ENCODE results near the gene PIPOX.

PIPOX gene

GRCh38 chr17:29038085-29038795 lies 4.7 kb upstream of the PIPOX start:
- no peak for DNase-seq (ENCODE audit: low read depth)
- no peak for TF ChIP-seq CTCF (conservative IDR thresholded peaks at IDR 0.05; ENCODE audit: control insufficient read depth, insufficient read depth, low read depth, low read length)
- H3K4me3 ChIP-seq (ENCODE audit: control insufficient read depth, low read depth, low read length), result no peak overlapping the region

DNA sequence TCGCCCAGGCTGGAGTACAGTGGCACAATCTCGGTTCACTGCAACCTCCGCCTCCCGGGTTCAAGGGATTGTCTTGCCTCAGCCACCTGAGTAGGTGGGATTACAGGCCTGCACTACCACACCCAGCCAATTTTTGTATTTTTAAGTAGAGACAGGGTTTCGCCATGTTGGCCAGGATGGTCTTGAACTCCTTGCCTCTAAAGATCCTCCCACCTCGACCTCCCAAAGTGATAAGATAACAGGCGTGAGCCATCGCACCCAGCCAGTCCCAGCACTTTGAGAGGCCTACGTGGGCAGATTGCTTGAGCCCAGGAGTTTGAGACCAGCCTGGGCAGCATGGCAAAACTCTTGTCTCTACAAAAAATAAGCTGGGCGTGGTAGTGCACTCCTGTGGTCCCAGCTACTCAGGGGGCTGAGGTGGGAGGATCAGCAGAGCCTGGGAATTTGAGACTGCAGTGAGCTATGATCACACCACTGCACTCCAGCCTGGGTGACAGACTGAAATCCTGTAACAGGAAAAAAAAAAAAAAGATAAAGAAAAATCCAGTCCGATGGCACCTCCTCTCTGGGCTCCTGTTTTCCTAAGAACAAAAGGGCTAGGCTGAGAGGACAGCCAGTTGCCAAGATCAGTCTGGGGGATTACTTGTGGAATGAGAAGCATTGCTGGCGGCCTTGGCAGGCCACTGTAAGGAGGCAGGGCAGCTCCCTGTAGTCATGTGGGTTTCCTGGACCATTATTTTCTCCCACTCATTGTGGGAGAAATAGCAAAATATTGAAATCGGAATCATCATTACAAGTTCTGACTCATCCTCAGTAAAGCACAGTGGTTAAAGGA lies 3.0 kb upstream of the PIPOX start:
- peak; percentile 85 for DNase-seq (ENCODE audit: low read depth)
- no peak overlapping the region for H3K4me3 ChIP-seq (ENCODE audit: control insufficient read depth, low read depth, low read length)
- no peak for TF ChIP-seq CTCF (conservative IDR thresholded peaks at IDR 0.05; ENCODE audit: control insufficient read depth, insufficient read depth, low read depth, low read length)

DNA sequence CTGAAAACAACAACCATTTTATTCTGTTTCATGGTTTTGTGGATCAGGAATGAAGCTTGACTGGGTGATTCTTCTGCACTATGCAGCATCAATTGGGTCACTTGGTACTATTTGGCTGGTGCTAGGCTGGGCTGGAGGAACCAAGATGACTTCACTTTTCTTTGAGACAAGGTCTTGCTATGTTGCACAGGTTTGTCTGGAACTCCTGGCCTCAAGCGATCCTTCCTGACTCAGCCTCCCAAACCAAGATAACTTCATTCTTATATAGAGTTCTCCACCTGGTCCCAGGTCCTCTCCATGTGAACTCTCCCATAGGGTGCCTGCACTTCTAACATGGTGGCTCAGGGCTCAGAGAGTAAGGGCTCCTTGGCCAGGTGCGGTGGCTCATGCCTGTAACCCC lies 1.9 kb upstream of the PIPOX start:
- no peak for TF ChIP-seq CTCF (conservative IDR thresholded peaks at IDR 0.05; ENCODE audit: control insufficient read depth, insufficient read depth, low read depth, low read length)
- no peak for DNase-seq (ENCODE audit: low read depth)
- no peak overlapping the region for H3K4me3 ChIP-seq (ENCODE audit: control insufficient read depth, low read depth, low read length)

DNA sequence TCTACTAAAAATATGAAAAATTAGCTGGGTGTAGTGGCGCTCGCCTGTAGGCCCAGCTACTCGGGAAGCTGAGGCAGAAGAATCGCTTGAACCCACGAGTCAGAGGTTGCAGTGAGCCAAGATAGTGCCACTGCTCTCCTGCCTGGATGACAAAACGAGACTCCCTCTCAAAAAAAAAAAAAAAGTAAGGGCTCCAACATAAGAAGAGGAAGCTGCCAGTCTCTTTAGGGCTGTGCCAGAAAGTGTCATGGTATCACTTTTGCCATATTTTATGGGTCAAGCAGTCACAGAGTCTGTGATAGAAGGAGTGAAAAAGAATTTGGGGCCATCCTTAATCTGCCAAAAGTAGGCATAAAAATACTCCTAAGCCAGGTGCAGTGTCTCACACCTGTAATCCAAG lies 1.4 kb upstream of the PIPOX start:
- no peak for DNase-seq (ENCODE audit: low read depth)
- H3K4me3 ChIP-seq (ENCODE audit: control insufficient read depth, low read depth, low read length), result no peak overlapping the region

GRCh38 chr17:29042026-29042678 lies 789 bp upstream of the PIPOX start:
- no peak for DNase-seq (ENCODE audit: low read depth)
- TF ChIP-seq CTCF (conservative IDR thresholded peaks at IDR 0.05; ENCODE audit: control insufficient read depth, insufficient read depth, low read depth, low read length), result no peak
- no peak overlapping the region for H3K4me3 ChIP-seq (ENCODE audit: control insufficient read depth, low read depth, low read length)

More for the DNA sequence above, 1.4 kb upstream of the PIPOX start:
- no peak for TF ChIP-seq CTCF (conservative IDR thresholded peaks at IDR 0.05; ENCODE audit: control insufficient read depth, insufficient read depth, low read depth, low read length)

DNA sequence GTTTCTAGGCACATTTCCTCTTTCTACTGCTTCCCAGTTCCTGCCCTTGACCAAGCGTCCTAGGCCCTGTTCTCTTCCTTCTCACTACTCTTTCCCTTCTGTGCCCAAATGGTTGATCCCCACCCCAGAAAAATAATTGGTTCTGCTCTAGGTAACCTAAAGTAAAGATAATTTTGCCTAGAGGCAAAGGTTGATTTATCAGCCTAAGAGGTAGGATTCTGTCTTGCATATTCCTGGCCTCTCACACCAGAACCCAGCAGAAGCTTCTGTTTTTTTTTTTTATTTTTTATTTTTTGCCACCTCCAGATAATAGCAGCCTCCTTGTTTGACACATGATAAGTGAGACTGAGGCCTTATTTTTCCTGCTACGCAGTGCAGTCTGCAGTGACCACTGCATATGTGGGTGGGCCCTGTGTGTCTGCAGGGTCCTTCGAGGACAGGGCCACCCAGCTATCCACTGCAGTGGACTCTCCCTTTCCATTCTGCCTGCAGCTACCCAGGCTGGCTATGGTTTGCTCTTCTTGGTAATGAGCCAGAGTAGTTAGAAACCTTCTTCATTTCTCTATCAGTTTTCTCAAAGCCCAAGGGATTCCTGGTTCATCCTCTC lies 701 bp downstream of the PIPOX start:
- TF ChIP-seq CTCF (conservative IDR thresholded peaks at IDR 0.05; ENCODE audit: control insufficient read depth, insufficient read depth, low read depth, low read length), result no peak
- H3K4me3 ChIP-seq (ENCODE audit: control insufficient read depth, low read depth, low read length), result no peak overlapping the region
- no peak for DNase-seq (ENCODE audit: low read depth)
